Cerebellar cortex (tissue), 1 donor: ENCODE results near the gene KLHL30.
"Not testable (repeated sequence)": the region's sequence is repeated elsewhere in the genome, so short reads cannot be mapped to it uniquely, and the experiment has no call there.

Experiments
- DNase-seq: peaks from one replicate; pipeline ENCODE4 v3.0.0-alpha.2; 2015; ENCODE audit warnings: low spot score

Gene KLHL30

GRCh38 chr2:238163481-238164198, 25.2 kb downstream of the KLHL30 start:
- DNase-seq, result no peak

GRCh38 chr2:238164906-238165287, 26.4 kb downstream of the KLHL30 start:
- DNase-seq, result no peak

- peak; percentile 51 for DNase-seq
Measured at GRCh38 chr2:238165288-238165921, 26.9 kb downstream of the KLHL30 start.

GRCh38 chr2:238166391-238167343, 28.2 kb downstream of the KLHL30 start:
- DNase-seq, result no peak

- no peak for DNase-seq
Measured at GRCh38 chr2:238167344-238167715, 28.9 kb downstream of the KLHL30 start.

- DNase-seq, result no peak
Measured at GRCh38 chr2:238167761-238168160, 29.3 kb downstream of the KLHL30 start.

- no peak for DNase-seq
Measured at GRCh38 chr2:238168196-238169047, 30.0 kb downstream of the KLHL30 start.

- no peak for DNase-seq
Measured at GRCh38 chr2:238169048-238169707, 30.7 kb downstream of the KLHL30 start.

GRCh38 chr2:238169708-238170251, 31.3 kb downstream of the KLHL30 start:
- peak; percentile 96 for DNase-seq

GRCh38 chr2:238170386-238171071, 32.1 kb downstream of the KLHL30 start:
- no peak for DNase-seq

GRCh38 chr2:238171072-238171431, 32.6 kb downstream of the KLHL30 start:
- not testable (repeated sequence) for DNase-seq

- no peak for DNase-seq
Measured at GRCh38 chr2:238171575-238172187, 33.2 kb downstream of the KLHL30 start.

GRCh38 chr2:238172439-238172838, 34.0 kb downstream of the KLHL30 start:
- DNase-seq, result no peak

GRCh38 chr2:238173692-238174091, 35.2 kb downstream of the KLHL30 start:
- DNase-seq, result no peak

GRCh38 chr2:238174291-238174690, 35.8 kb downstream of the KLHL30 start:
- DNase-seq, result no peak

GRCh38 chr2:238174701-238175100, 36.2 kb downstream of the KLHL30 start:
- no peak for DNase-seq

- no peak for DNase-seq
Measured at GRCh38 chr2:238176613-238177012, 38.1 kb downstream of the KLHL30 start.

GRCh38 chr2:238180554-238180953, 42.1 kb downstream of the KLHL30 start:
- no peak for DNase-seq

- DNase-seq, result no peak
Measured at GRCh38 chr2:238182362-238182761, 43.9 kb downstream of the KLHL30 start.

GRCh38 chr2:238183821-238184220, 45.4 kb downstream of the KLHL30 start:
- no peak for DNase-seq
